Activated CD8-positive, alpha-beta memory T cell treated with anti-CD3 and anti-CD28 coated beads, Interleukin-2, amount 10 ng/mL, durations not matched to agents 7 days and 5 days (primary cell): Measurements from ENCODE around the gene STAP1. TPM values are rescaled to one million over a fixed set of nuclear protein-coding genes. Genes with fewer than 3 reads are reported as not detected.
"Not testable (repeated sequence)": the region's sequence is repeated elsewhere in the genome, so short reads cannot be mapped to it uniquely, and the experiment has no call there.

ENCODE experiments used
- ATAC-seq: fragments of 150-1000 bp; cut with Tn5 transposase; one replicate; pipeline ENCODE4 v1.10.0; 2021; ENCODE audit warnings: moderate library complexity
- CTCF ChIA-PET: fragments of 350-600 bp; sonication (Branson Sonifier 250); formaldehyde crosslinking; loops from one replicate; lab custom pipeline; 2021; ENCODE audit warnings: antibody characterized with exemption; lab: Charles Lee
- DNase-seq: peaks from one replicate; pipeline ENCODE4 v3.0.0-alpha.2; 2020
- H3K27ac Mint-ChIP-seq: one replicate; pipeline ENCODE4 v1.8.0; 2021; ENCODE audit warnings: mild to moderate bottlenecking, mixed read lengths
- H3K27me3 Mint-ChIP-seq: one replicate; pipeline ENCODE4 v1.8.0; 2021; ENCODE audit warnings: mixed read lengths
- H3K36me3 Mint-ChIP-seq: one replicate; pipeline ENCODE4 v1.8.0; 2021; ENCODE audit warnings: mild to moderate bottlenecking, mixed read lengths
- H3K4me1 Mint-ChIP-seq: one replicate; pipeline ENCODE4 v1.8.0; 2021; ENCODE audit warnings: mixed read lengths
- H3K4me3 Mint-ChIP-seq: one replicate; pipeline ENCODE4 v1.8.0; 2021; ENCODE audit warnings: mild to moderate bottlenecking, moderate library complexity, mixed read lengths
- H3K9me3 Mint-ChIP-seq: one replicate; pipeline ENCODE4 v1.8.0; 2022; ENCODE audit warnings: low read depth, mixed read lengths
- total RNA-seq, 2 experiments: library from RNA; stranded (reverse); gene quantifications; one replicate each; pipeline ENCODE4 v1.2.3, GENCODE V29; 2021

Gene STAP1
- total RNA-seq, 2 experiments from 2014 or later, result 29.1 to 32.4 TPM

DNA sequence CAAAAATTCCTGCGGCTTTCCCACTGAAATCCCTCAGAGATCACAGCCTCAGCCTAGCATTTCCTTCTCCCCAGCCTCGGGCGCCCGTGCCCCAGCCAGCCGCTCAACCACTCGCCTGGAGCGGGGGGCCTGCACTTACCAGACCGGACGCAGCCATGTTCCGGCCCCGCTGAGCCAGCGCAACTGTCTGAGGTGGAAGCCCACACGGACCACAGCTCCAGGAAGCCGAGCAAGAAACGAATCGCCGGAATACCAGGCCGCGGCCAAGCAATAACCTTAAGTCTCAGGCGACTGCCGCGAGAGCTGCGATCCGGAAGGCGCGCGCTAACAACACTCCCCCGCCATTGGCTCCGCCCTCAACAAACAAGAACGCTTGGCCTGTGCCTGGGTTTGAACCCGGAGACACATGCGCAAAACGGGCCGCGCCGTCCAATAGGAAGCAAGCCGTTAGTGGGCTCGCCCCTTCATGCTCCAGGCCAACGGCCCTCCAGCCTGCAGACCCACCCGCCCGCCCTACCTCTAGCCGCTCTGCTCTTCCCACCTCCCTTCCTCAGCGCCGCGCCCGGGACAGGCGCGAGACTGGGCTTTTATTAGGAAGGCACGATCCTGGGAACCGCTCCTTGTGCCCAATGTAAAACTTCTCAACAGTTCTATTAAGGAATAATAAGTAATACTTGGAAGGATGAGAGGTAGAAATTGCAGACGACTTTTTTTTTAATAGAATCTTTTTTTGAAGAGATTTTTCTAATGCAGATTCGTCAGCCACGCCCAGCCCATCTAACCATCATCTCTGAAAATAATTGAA is 13.1 kb upstream of the STAP1 start, which contains the start of gene CENPC:
TSS of gene CENPC (minus strand) at position 305 of the 805 bp plus-strand sequence. CDS start at position 157, 148 bp downstream.
- peaks cover 29% of the 10 kb centered on the region for H3K36me3 Mint-ChIP-seq
- CTCF ChIA-PET, result interaction anchor here (0.7 to 1.8 kb wide), 7 partner anchors 9 to 364 kb away, joined by 3 to 8 read pairs (median 3); partner anchors contain the start of gene UBA6
- H3K9me3 Mint-ChIP-seq, result no peaks in the 10 kb centered on the region
- ATAC-seq (peak; percentile 97), DNase-seq (peak; percentile 98)
- H3K27ac Mint-ChIP-seq, result peak within 1 kb of the TSS; percentile 91
- H3K4me3 Mint-ChIP-seq, result peak within 1 kb of the TSS; percentile 95
- no peaks in the 10 kb centered on the region for H3K27me3 Mint-ChIP-seq
- peaks cover 40% of the 10 kb centered on the region for H3K4me1 Mint-ChIP-seq

DNA sequence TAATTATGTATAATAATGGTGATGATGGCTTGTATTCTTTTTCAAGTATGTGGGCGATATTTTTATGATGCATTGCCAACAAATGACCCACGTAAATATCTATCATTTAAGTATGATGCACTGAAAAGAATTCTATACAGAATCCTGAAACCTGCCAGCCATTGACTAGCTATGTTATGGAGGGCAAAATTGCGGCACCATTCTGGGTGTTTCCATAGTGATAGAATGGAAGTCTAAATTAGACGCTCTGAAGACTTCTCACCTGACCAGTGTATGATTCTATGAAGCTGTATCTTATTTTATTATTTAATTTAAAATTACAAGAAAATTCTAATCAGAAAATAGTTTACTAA is 12.5 kb upstream of the STAP1 start:
- H3K27me3 Mint-ChIP-seq, result no peaks in the 10 kb centered on the region
- CTCF ChIA-PET, result interaction anchor here (1.3 to 1.8 kb wide), 7 partner anchors 10 to 364 kb away, joined by 3 to 8 read pairs (median 4); partner anchors contain the start of gene UBA6
- ATAC-seq, result no peak
- DNase-seq, result no peak
- peaks cover 45% of the 10 kb centered on the region for H3K4me1 Mint-ChIP-seq
- H3K36me3 Mint-ChIP-seq, result peaks cover 29% of the 10 kb centered on the region
- H3K9me3 Mint-ChIP-seq, result no peaks in the 10 kb centered on the region
- peak overlapping the region; percentile 95 for H3K4me3 Mint-ChIP-seq
- H3K27ac Mint-ChIP-seq, result no peak overlapping the region

DNA sequence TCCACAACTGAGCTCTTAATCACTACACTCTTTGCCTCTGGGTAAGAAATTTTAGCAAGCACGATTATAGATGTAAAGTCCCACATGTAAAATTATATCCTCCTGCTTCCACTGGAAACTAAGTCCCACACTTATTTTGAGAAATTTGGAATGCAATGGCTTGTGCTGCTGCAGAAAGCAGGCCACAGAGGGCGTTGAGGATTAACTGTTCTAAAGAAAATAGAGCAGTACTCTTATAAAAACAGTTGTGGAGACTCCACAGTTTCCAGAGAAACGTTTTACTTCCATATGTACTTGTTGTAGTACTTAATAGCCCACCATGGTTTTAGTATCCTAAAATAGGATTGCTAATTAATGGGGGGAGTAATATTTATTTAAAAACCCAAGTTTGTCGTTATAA is 11.6 kb upstream of the STAP1 start:
- CTCF ChIA-PET, result interaction anchor here (1.3 to 1.8 kb wide), 6 partner anchors 9 to 363 kb away, joined by 3 to 8 read pairs (median 4); partner anchors contain the start of gene UBA6
- ATAC-seq (no peak), DNase-seq (no peak)
- H3K36me3 Mint-ChIP-seq, result peaks cover 22% of the 10 kb centered on the region
- H3K9me3 Mint-ChIP-seq, result no peaks in the 10 kb centered on the region
- no peaks in the 10 kb centered on the region for H3K27me3 Mint-ChIP-seq
- no peak overlapping the region for H3K4me3 Mint-ChIP-seq
- peak overlapping the region; percentile 32 for H3K27ac Mint-ChIP-seq
- H3K4me1 Mint-ChIP-seq, result peaks cover 38% of the 10 kb centered on the region

DNA sequence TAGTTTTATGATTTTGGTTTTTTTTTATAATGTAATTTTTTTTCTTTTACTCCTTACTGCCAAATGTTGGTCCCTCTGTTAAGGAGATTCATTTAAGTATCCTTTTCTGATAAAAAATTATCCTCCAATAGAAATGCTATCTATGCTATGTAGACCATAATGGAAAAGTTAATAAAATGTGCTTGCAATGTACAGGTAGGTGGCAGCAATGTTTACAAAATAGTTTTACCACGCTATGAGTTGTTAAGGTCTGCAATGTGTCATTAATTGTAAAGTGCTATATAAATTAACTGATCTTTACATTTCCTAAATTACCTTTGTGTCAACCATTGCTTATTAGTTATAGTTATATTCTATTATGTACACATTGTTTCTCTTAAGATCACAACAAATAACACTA is 9.4 kb upstream of the STAP1 start:
- Mint-ChIP-seq H3K4me1 (peaks cover 19% of the 10 kb centered on the region), H3K4me3 (no peak overlapping the region), H3K36me3 (peaks cover 4% of the 10 kb centered on the region), H3K27ac (no peak overlapping the region), H3K27me3 (no peaks in the 10 kb centered on the region), H3K9me3 (no peaks in the 10 kb centered on the region)
- DNase-seq, result no peak
- CTCF ChIA-PET, result interaction anchor here (1.0 kb wide), 1 partner anchor 151 kb away, joined by 3 read pairs; no protein-coding TSS in a partner anchor
- ATAC-seq, result no peak

DNA sequence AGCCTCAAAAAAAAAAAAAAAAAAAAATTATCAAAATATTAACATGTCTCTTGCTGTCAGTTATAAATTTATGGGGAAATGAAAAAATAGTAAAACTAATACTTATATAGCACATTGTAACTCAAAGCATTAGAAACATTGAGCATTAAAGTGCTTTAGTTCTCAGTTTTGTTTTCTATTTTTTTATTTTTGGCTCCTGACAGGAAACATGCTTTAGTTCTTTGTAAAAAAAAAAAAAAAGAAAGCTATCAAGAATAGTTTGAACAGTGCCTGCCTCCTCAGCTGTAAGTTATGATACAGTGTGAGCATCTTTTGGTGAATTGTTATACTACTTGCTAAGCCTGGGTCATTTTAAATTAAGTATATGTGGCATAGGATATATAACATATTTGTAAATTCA is 8.1 kb upstream of the STAP1 start:
- ATAC-seq (no peak), DNase-seq (no peak)
- CTCF ChIA-PET, result interaction anchor here (0.7 to 1.6 kb wide), 3 partner anchors 20 to 361 kb away, joined by 3 to 5 read pairs (median 3); no protein-coding TSS in a partner anchor
- H3K27ac Mint-ChIP-seq, result no peak overlapping the region
- no peaks in the 10 kb centered on the region for H3K9me3 Mint-ChIP-seq
- no peaks in the 10 kb centered on the region for H3K27me3 Mint-ChIP-seq
- no peak overlapping the region for H3K4me3 Mint-ChIP-seq
- no peaks in the 10 kb centered on the region for H3K36me3 Mint-ChIP-seq
- peaks cover 17% of the 10 kb centered on the region for H3K4me1 Mint-ChIP-seq

DNA sequence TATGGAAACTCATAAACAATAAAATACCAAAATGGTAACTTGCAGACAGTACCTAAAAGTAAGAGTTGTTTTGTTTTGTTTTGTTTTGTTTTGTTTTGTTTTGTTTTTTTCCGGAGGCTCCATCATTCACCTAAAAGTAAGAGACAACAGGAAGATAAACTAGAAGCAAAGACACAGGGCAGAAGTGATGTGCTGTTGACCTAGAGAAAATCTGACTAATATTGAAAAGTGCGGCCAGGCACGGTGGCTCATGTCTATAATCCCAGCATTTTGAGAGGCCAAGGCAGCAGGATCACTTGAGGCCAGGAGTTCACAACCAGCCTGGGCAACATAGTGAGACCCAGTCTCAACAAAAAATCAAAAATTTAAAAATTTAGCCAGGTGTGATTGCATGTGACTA is 7.7 kb upstream of the STAP1 start:
- H3K27me3 Mint-ChIP-seq, result no peaks in the 10 kb centered on the region
- DNase-seq, result no peak
- no peaks in the 10 kb centered on the region for H3K36me3 Mint-ChIP-seq
- peaks cover 17% of the 10 kb centered on the region for H3K4me1 Mint-ChIP-seq
- H3K4me3 Mint-ChIP-seq, result no peak overlapping the region
- no peaks in the 10 kb centered on the region for H3K9me3 Mint-ChIP-seq
- H3K27ac Mint-ChIP-seq, result no peak overlapping the region
- ATAC-seq, result no peak
- CTCF ChIA-PET, result interaction anchor here (0.7 to 1.6 kb wide), 3 partner anchors 20 to 360 kb away, joined by 3 to 5 read pairs (median 3); no protein-coding TSS in a partner anchor

DNA sequence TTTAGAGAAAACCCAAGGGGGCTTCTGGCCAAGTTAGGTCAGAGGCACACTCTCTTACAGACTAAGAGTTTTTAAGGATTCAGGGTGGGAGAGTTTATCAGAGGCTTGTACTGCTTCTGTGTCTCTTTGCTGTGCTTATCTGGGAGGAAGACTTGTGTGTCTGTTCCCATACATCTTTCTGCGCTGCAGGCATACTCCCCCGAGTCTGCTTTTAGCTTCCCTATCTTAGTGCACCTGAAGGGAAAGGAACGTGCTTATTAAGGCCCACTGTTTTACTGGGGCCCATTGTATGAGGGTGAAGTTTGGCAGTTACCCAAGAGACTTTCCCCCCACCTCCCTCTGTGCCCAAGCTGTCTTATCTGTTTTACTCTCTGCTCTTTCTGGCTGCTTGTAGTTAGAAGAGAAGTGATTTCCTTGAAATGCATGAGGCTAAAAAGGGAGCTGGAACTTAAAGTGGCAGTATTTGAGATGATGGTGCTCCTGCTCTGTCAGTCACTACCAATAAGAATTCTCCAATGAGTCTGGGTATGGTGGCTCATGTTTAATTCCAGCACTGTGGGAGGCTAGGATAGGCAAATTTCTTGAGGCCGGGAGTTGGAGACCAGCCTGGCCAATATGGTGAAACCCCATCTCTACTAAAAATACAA is 6.3 kb upstream of the STAP1 start:
- ATAC-seq, H3K36me3 Mint-ChIP-seq, H3K27me3 Mint-ChIP-seq, DNase-seq, H3K4me3 Mint-ChIP-seq, H3K27ac Mint-ChIP-seq, H3K9me3 Mint-ChIP-seq: not testable (repeated sequence)
- CTCF ChIA-PET, result interaction anchor here (1.3 to 1.6 kb wide), 2 partner anchors 18 to 359 kb away, joined by 5 to 6 read pairs; no protein-coding TSS in a partner anchor
- H3K4me1 Mint-ChIP-seq, result peaks cover 17% of the 10 kb centered on the region

DNA sequence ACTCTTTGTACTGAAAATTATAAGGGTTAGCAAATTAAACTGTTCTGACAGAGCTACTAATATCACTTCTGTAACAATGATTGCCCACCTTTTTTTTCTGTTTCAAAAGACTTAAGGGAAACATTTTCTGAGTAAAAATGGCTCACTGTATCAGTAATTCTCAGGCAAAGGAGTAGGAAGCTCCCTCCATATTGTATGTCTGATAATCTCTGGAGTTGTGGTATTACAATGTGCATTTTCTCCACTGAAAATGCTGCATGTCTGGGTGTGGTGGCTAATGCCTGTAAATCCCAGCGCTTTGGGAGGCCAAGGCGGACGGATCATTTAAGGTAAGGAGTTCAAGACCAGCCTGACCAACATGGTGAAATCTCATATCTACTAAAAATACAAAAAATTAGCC is 4.4 kb upstream of the STAP1 start:
- no peak for DNase-seq
- H3K4me1 Mint-ChIP-seq, result peaks cover 25% of the 10 kb centered on the region
- ATAC-seq, result no peak
- H3K36me3 Mint-ChIP-seq, result peaks cover 5% of the 10 kb centered on the region
- no peak overlapping the region for H3K27ac Mint-ChIP-seq
- no peak overlapping the region for H3K4me3 Mint-ChIP-seq
- H3K9me3 Mint-ChIP-seq, result no peaks in the 10 kb centered on the region
- CTCF ChIA-PET, result interaction anchor here (0.6 to 1.4 kb wide), 2 partner anchors 147 to 309 kb away, joined by 3 to 4 read pairs; partner anchors contain the start of gene UBA6
- no peaks in the 10 kb centered on the region for H3K27me3 Mint-ChIP-seq

DNA sequence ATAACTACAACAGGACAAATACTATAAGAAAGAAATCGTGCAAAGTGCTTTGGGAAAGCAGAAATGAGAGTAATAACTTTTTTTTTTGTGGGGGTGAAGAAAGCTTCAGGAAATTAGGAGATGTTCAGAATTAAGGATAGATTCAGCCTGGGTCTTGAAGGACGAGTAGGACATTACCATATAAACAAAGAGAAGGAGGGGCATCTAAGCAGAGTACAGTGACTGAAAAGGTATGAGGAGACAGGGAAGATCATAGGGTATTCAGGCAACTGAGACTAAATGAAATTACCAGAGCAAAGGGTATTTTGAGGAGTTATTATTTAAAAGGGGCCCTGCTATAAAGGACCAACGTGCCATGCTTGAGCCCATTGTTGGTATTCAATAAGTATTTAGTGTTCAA is 3.1 kb upstream of the STAP1 start:
- no peak for DNase-seq
- H3K27me3 Mint-ChIP-seq, result no peaks in the 10 kb centered on the region
- CTCF ChIA-PET, result interaction anchor here (0.8 to 1.4 kb wide), 3 partner anchors 9 to 354 kb away, joined by 3 to 4 read pairs (median 3); partner anchors contain the start of gene UBA6
- peaks cover 7% of the 10 kb centered on the region for H3K36me3 Mint-ChIP-seq
- H3K9me3 Mint-ChIP-seq, result no peaks in the 10 kb centered on the region
- no peak for ATAC-seq
- no peak overlapping the region for H3K4me3 Mint-ChIP-seq
- H3K4me1 Mint-ChIP-seq, result peaks cover 29% of the 10 kb centered on the region
- H3K27ac Mint-ChIP-seq, result no peak overlapping the region

DNA sequence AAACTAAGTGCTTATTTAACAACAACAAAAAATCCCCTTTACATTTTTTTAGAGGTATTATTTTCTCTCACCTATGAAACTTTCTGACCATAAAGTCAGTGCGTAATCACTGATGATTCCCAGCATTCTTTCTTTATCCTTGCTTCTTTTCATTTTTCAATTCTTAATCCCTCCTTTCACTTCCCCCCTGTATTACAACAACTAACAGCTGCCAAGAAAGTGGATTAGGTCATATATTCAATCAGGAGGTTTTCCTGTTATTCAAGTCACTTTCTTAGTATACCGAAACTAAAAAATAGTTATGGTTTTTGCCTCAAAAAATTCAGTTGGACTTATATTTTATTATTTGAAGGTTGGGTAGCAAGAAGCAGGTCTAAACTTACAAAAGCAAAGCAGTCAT is 2.1 kb upstream of the STAP1 start:
- H3K4me1 Mint-ChIP-seq, result peaks cover 31% of the 10 kb centered on the region
- CTCF ChIA-PET, result interaction anchor here (1.3 kb wide), 1 partner anchor 10 kb away, joined by 4 read pairs; no protein-coding TSS in a partner anchor

DNA sequence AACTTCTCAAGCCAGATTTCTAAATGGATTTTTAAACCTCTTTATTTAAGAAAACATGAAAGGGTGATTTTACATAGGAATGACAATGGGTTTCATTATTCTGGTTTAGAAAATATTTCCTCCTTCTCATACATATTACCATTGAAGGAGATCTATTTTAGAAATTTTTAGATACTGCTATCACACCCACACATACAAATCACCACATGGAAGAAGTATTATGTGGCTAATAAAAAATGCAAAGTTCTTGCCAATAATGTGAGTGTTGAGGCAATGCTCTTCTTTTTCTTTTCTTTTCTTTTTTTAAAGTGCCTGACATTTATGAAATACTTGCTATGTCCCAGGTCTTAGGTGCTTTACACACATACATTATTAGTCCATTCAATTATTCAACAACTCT is 6.8 kb downstream of the STAP1 start:
- Mint-ChIP-seq H3K27ac (no peak overlapping the region), H3K36me3 (peaks cover 24% of the 10 kb centered on the region), H3K27me3 (no peaks in the 10 kb centered on the region), H3K4me1 (peaks cover 15% of the 10 kb centered on the region), H3K9me3 (no peaks in the 10 kb centered on the region), H3K4me3 (no peak overlapping the region)
- CTCF ChIA-PET, result no interaction called here
- ATAC-seq, result no peak
- no peak for DNase-seq

More for the DNA sequence above, 2.1 kb upstream of the STAP1 start:
- Mint-ChIP-seq H3K9me3 (no peaks in the 10 kb centered on the region), H3K36me3 (peaks cover 15% of the 10 kb centered on the region), H3K27ac (no peak overlapping the region), H3K4me3 (no peak overlapping the region), H3K27me3 (no peaks in the 10 kb centered on the region)
- ATAC-seq, result no peak
- DNase-seq, result no peak

DNA sequence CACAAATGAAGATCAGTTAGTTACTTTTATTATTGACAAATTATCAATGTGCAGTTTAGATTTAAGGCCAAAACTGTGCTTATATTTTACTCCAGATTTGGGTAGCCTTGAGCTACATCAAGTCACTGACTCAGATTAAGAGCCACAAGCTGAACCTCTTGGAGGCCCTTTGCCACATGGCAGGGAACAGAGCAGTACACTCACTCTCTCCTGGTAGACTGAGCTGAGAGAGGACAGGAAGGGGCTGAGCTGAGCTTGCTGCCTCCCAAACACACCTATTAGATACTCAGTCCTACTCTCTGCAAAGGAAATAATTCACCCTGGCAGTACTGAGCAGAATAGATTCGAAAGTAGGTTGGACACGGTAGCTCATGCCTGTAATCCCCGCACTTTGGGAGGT is 7.8 kb downstream of the STAP1 start:
- CTCF ChIA-PET, result no interaction called here
- Mint-ChIP-seq H3K27me3 (no peaks in the 10 kb centered on the region), H3K9me3 (no peaks in the 10 kb centered on the region), H3K4me3 (no peak overlapping the region), H3K36me3 (peaks cover 18% of the 10 kb centered on the region), H3K4me1 (peaks cover 9% of the 10 kb centered on the region), H3K27ac (no peak overlapping the region)
- no peak for ATAC-seq
- DNase-seq, result no peak

DNA sequence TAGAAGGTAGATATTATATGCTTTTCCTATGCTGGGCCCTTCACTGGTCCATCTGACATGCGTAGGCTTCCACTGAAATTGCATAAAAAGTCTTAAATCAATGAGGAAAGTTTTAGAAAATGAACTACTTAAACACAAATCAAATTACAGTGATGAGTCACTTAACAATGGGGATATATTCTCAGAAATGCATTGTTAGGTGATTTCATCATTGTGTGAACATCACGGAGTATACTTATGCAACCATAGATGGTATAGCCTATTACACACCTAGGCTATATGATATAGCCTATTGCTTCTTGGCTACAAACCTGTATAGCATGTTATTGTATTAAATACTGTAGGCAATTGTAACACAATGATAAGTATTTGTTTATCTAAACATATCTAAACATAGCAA is 10.3 kb downstream of the STAP1 start:
- no peak overlapping the region for H3K4me3 Mint-ChIP-seq
- CTCF ChIA-PET, result no interaction called here
- no peaks in the 10 kb centered on the region for H3K27me3 Mint-ChIP-seq
- H3K27ac Mint-ChIP-seq, result no peak overlapping the region
- DNase-seq (no peak), ATAC-seq (no peak)
- no peaks in the 10 kb centered on the region for H3K9me3 Mint-ChIP-seq
- H3K4me1 Mint-ChIP-seq, result peaks cover 12% of the 10 kb centered on the region
- peaks cover 25% of the 10 kb centered on the region for H3K36me3 Mint-ChIP-seq
